Measurements from ENCODE around the gene ABCC1.

ABCC1 gene

DNA sequence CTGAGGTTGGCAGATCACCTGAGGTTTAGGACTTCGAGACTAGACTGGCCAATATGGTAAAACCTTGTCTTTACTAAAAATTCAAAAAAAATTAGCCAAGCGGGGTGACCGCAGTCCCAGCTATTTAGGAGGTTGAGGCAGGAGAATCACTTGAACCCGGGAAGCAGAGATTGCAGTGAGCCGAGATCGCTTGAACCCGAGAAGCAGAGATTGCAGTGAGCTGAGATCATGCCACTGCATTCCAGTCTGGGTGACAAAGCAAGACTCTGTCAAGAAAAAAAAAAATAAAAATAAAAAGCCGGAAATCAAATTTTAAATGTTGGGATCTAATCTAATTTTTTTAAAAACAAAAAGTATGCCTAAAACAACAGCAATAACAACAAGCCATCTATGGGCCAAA lies 56.3 kb downstream of the ABCC1 start:
- DNase-seq: no peak
- TF ChIP-seq POLR2A (IDR thresholded peaks at IDR 0.05; ENCODE audit: low read length) (no peak), GATA1 (IDR thresholded peaks at IDR 0.05; ENCODE audit: low read depth, low read length) (no peak)

DNA sequence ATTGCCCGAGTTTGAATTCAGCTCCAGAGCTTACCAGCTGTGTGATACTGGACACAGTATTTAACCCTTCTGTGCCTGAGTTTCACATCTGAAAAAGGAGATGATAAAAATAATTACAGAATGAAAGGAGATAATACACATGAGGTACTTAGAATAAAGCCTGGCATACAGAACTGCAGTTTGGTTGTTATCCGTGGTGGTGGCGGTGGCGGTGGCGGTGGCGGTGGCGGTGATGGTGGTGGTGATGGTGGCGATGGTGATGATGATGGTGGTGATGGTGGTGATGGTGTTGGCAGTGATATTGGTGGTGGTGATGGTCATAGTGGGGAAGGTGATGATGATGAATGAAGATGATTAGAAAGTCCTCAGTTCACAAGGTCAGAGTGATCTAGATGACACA lies 57.2 kb downstream of the ABCC1 start:
- no peak for DNase-seq
- no peak for TF ChIP-seq GATA1 (IDR thresholded peaks at IDR 0.05; ENCODE audit: low read depth, low read length)
- no peak for TF ChIP-seq POLR2A (IDR thresholded peaks at IDR 0.05; ENCODE audit: low read length)

DNA sequence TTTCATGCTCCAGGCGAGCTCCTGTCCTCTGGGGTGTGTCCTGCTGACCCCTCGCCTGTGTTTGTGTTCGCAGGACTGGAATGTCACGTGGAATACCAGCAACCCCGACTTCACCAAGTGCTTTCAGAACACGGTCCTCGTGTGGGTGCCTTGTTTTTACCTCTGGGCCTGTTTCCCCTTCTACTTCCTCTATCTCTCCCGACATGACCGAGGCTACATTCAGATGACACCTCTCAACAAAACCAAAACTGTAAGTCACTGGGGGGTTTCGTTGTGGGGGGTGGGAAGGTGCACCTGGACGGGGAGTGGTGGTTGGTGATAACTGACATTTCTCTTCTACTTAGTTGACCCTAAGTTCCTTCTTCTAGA lies 58.3 kb downstream of the ABCC1 start:
- TF ChIP-seq POLR2A (IDR thresholded peaks at IDR 0.05; ENCODE audit: low read length) (no peak), GATA1 (IDR thresholded peaks at IDR 0.05; ENCODE audit: low read depth, low read length) (no peak)
- no peak for DNase-seq

DNA sequence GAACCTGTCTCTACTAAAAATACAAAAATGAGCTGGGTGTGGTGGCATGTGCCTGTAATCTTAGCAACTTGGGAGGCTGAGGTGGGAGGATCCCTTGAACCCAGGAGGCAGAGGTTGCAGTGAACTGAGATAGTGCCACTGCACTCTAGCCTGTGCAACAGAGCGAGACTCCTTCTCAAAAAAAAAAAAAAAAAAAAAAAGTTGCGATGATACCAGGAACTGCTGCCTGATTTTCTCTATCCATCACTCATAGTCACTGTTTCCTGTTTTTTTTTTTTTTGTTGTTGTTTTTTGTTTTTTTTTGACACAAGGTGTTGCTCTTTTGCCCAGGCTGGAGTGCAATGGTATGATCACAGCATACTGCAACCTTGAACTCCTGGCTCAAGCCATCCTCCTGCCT lies 59.2 kb downstream of the ABCC1 start:
- no peak for DNase-seq
- TF ChIP-seq POLR2A (IDR thresholded peaks at IDR 0.05; ENCODE audit: low read length) (no peak), GATA1 (IDR thresholded peaks at IDR 0.05; ENCODE audit: low read depth, low read length) (no peak)

DNA sequence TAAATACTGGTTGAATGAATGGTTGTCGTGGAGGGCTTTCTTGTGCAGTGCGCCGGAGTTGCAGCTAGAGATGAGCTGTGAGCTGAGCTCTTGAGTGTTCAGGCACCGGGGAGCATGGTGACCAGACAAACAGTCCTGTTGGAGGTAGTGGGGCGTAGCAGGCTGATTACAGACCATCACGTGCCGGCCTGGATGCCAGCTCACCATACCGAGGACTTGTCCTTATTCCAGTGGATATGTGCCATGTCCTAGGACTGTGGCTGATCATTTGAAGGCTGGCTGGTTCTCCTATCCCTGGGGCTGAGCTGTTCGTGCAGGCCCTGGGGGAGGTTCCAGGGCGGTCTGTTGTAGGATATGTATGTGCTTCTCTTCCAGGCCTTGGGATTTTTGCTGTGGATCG lies 60.0 kb downstream of the ABCC1 start:
- DNase-seq: no peak
- no peak for TF ChIP-seq GATA1 (IDR thresholded peaks at IDR 0.05; ENCODE audit: low read depth, low read length)
- no peak for TF ChIP-seq POLR2A (IDR thresholded peaks at IDR 0.05; ENCODE audit: low read length)

DNA sequence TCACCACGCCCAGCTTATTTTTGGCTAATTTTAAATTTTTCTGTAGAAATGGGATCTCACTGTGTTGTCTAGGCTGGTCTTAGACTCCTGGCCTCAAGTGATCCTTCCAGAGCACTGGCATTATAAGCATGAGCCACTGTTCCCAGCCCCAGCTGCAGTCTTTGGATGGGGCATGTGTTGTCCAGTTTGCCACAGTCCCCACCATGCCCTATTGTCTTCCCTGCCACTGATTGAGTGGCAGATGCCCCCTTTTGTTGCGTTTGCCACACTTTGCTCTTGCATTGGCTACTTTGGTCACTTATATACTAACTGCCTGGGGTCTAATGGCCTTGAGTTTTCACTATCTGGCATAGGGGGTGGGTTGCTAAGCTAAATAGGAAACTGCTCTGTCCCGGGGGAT lies 60.8 kb downstream of the ABCC1 start:
- no peak for DNase-seq
- no peak for TF ChIP-seq POLR2A (IDR thresholded peaks at IDR 0.05; ENCODE audit: low read length)
- no peak for TF ChIP-seq GATA1 (IDR thresholded peaks at IDR 0.05; ENCODE audit: low read depth, low read length)

DNA sequence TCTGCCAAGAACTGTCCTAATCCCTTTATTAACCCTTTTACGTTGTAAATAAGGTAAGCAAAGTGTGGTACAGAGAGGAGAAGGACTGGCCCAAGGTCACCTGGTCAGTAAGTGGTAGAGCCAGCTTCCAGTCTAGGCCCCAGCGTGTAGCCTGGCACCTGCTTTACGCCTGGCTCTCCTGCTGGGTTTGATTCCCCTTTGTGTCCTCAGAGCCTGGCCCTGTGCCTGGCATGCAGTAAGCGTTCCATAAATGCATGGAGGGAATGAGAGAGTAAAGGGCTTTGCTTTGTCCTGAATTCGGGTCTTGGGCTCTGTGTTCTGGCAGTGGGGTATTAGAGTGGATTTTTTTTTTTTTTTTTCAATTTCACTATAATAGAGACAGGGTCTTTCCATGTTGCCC lies 62.7 kb downstream of the ABCC1 start:
- TF ChIP-seq GATA1 (IDR thresholded peaks at IDR 0.05; ENCODE audit: low read depth, low read length) (no peak), POLR2A (IDR thresholded peaks at IDR 0.05; ENCODE audit: low read length) (no peak)
- no peak for DNase-seq

DNA sequence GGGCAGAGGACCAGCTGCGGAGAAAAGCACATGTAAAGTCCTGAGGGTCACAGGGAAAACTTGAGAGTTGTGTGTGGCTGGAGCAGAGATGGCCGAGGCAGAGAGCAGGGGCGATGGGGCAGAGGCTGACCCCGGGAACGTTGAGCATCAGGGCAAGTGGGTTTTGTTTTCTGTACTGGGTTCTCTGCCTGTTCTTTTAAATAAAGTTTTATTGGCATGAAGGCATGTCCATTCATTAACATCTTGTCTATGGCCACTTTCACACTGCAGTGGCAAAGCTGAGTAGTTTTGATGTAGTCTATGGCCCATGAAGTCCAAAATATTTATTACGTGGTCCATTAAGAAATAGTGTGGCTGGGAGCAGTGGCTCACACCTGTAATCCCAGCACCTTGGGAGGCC lies 64.4 kb downstream of the ABCC1 start:
- no peak for DNase-seq
- no peak for TF ChIP-seq GATA1 (IDR thresholded peaks at IDR 0.05; ENCODE audit: low read depth, low read length)
- TF ChIP-seq POLR2A (IDR thresholded peaks at IDR 0.05; ENCODE audit: low read length): no peak

DNA sequence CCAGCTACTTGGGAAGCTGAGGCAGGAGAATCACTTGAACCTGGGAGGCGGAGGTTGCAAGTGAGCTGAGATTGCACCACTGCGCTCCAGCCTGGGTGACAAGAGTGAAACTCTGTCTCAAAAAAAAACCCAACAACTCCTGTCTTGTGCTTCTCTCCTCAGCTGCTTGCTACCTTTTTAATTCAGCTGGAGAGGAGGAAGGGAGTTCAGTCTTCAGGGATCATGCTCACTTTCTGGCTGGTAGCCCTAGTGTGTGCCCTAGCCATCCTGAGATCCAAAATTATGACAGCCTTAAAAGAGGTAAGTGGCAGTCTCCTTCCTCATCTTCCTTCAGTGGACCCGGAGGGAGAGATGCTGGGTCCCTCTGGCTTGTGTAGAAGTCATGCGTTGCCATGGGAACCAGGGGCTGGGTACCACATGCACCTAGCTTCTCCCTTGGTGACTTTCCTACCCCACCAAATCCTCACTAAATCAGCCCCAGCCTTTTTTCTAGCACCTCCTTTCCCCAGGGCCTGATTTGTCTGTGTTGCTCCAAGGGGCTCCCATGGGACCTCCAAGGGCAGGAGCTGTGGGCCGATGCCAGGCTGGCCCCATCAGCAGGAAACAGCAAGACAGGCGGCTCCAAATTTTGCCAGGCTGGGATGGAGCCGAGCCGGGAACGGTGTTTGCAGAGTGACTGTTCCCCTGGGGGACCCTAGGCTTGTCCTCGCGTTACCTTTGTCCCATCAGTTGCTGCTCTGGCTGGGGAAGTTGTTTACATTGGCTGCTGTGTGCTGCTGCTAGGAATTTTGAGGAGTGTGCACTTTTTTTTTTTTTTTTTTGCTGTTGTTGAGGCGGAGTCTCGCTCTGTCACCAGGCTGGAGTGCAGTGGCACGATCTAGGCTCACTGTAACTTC lies 65.2 kb downstream of the ABCC1 start:
- TF ChIP-seq GATA1 (IDR thresholded peaks at IDR 0.05; ENCODE audit: low read depth, low read length) (no peak), POLR2A (IDR thresholded peaks at IDR 0.05; ENCODE audit: low read length) (no peak)
- no peak for DNase-seq

DNA sequence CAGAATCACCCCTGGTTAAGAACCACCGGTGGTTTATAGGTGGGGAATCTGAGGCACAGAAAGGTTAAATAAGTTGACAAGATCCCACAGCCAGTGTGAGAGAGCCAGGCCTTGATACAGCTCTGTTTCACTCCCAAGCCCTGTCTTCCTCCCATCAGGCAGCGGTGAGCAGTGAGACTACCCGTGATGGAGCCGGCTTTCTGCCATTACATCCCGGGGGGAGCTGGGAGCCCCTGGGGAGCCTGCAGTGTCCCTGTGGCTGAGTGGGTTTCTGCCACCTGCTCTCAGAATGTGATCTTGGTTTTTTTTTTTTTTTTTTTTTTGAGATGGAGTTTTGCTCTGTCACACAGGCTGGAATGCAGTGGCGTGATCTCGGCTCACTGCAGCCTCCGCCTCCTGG lies 66.4 kb downstream of the ABCC1 start:
- DNase-seq: no peak
- TF ChIP-seq POLR2A (IDR thresholded peaks at IDR 0.05; ENCODE audit: low read length) (no peak), GATA1 (IDR thresholded peaks at IDR 0.05; ENCODE audit: low read depth, low read length) (no peak)

DNA sequence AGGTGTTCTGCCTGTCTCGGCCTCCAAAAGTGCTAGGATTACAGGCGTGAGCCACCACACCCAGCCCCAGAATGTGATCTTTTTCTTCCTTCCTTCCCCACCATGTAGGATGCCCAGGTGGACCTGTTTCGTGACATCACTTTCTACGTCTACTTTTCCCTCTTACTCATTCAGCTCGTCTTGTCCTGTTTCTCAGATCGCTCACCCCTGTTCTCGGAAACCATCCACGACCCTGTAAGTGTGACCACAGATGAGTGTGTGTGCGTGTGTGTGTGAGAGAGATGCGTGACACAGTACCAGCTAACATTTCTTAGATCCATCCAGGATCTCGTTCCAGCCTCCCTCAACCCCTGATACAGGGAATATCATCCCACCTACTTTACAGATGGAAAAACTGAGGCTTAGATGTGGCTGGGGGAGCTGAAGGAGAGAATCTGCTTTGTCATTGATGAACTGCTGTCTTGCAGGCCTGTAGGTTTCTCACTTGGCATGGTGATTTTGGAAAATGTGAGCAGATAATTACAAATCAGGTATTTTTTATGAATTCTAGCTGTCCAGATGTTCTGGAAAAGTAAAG lies 67.1 kb downstream of the ABCC1 start:
- DNase-seq: no peak
- TF ChIP-seq POLR2A (IDR thresholded peaks at IDR 0.05; ENCODE audit: low read length) (no peak), GATA1 (IDR thresholded peaks at IDR 0.05; ENCODE audit: low read depth, low read length) (no peak)

DNA sequence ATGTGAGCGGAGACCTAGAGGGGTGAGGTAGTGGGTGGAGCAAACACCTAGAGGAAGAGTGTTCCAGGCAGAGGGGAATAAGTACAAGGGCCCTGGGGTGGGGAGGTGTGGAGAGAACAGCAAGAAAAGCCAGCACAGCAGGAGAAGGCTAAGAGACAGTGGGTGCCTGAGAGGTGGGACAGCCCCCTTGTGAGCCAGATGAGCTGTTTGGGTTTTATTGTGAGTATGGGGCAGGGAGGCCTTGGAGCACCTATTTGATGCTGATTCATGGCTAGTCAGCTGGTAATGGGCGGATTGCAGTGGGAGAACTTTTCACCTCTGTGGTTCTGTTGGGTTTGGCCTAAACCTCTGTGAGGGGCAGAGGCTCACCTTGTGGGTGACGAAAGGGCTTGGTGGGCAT lies 68.4 kb downstream of the ABCC1 start:
- peak; percentile 37 to 55 for DNase-seq
- TF ChIP-seq GATA1 (IDR thresholded peaks at IDR 0.05; ENCODE audit: low read depth, low read length): no peak
- TF ChIP-seq POLR2A (IDR thresholded peaks at IDR 0.05; ENCODE audit: low read length): no peak

DNA sequence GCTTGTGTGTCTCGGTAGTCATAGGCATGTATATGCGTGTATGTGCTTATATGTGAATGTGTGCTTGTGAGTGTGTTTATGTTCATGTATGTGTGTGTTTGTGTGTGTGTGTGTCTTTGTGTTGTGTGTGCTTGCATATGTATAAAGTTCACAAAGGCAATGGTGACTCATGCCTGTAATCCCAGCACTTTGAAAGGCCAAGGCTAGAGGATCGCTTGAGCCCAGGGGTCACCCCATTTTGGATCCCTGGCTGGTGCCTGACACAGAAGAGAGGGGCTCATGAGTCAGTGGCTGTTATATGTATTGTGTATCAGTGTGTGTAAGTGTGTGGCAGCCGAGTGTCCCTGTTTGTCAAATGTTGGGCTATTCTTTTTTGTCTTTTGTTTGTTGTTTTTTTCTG lies 69.3 kb downstream of the ABCC1 start:
- TF ChIP-seq POLR2A (IDR thresholded peaks at IDR 0.05; ENCODE audit: low read length) (no peak), GATA1 (IDR thresholded peaks at IDR 0.05; ENCODE audit: low read depth, low read length) (no peak)
- DNase-seq: no peak

DNA sequence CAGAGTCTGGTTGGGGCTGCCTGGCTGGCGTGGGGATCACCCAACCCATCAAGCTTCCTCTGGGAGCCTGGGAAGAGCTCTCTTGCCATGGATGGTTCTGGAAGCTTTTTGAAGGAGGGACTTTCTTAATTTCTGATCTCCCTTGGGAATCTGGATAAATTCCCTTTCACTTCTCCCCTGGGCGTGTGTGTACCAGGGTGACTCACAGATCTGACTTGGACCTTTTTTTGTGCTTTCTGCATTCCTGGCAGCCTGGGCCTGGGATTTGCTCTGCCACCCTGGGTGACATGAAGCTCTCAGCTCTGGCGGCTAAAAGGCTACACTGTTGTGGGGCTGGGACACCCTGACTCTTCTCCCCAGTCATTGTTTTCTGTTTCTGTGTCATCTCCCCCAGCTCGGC lies 70.1 kb downstream of the ABCC1 start:
- no peak for DNase-seq
- no peak for TF ChIP-seq GATA1 (IDR thresholded peaks at IDR 0.05; ENCODE audit: low read depth, low read length)
- TF ChIP-seq POLR2A (IDR thresholded peaks at IDR 0.05; ENCODE audit: low read length): no peak

DNA sequence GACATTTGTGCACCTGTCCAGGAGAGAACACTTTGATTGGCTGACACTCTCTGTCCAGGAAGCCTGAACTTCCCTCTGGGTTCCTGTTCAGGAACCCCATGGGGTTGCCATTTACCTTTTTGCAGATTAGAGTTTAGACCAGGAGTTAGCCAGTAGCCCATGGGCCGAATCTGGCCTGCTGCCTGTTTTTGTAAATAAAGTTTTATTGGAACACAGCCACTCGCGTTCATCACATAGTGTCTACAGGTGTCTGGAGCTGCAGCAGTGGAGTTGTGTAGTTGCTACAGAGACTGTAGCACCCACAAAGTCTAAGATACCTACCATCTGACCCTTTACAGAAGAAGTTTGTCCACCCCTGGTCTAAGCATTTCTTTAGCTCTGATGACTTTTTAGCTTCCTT lies 70.9 kb downstream of the ABCC1 start:
- DNase-seq: no peak
- no peak for TF ChIP-seq POLR2A (IDR thresholded peaks at IDR 0.05; ENCODE audit: low read length)
- no peak for TF ChIP-seq GATA1 (IDR thresholded peaks at IDR 0.05; ENCODE audit: low read depth, low read length)
